ENCODE measurements around the gene ZNF81. TPM values are rescaled to one million over a fixed set of nuclear protein-coding genes. Genes with fewer than 3 reads are reported as not detected.
"Not testable (repeated sequence)": the region's sequence is repeated elsewhere in the genome, so short reads cannot be mapped to it uniquely, and the experiment has no call there.

The ZNF81 gene
- polyA plus RNA-seq, 2 of the 4 experiments (the other 2 are of a cell fraction), result 3.8 to 8.3 TPM

DNA sequence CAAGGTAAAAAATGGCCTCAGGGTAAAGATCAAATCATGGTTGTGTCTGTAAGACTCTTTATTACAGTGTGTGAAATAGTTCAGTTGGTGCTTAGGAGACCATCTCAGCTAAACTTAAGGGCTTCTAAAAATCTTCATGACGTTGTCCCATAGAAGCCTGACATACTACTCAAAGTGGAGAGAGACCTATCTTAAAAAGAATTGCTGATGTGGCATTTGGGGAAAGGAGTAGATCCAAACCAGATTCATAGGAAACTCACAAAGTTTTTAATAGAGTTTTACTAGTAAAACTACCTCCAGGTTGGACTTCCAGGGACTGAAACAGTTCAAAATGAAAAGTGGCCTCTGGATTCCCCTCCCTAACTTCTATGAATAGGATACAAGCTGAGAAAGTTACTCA is 81.6 kb downstream of the ZNF81 start:
- Histone ChIP-seq H3K27ac (no peak overlapping the region), H3K9me3 (peaks cover 48% of the 10 kb centered on the region), H3K4me1 (no peaks in the 10 kb centered on the region), H3K4me2 (no peak overlapping the region), H3K4me3 (no peak overlapping the region)
- peak; percentile 41 for TF ChIP-seq MAFK (IDR thresholded peaks at IDR 0.05; ENCODE audit: partially characterized antibody)
- TF ChIP-seq ESRRA (IDR thresholded peaks at IDR 0.05; ENCODE audit: borderline replicate concordance, low read length), result no peak
- no peak for TF ChIP-seq HOXB13 (CRISPR knock-in tag; IDR thresholded peaks at IDR 0.05; ENCODE audit: low read depth)
- TF ChIP-seq HEYL (CRISPR knock-in tag; IDR thresholded peaks at IDR 0.05), result no peak
- POLR2A ChIA-PET, result no interaction called here
- no peak for FAIRE-seq
- 84% methylated on average over 1 of the region's 1 CpG for WGBS (ENCODE audit: missing lambda C conversion rate)
- ATAC-seq, result no peak
- CTCF ChIA-PET, result no interaction called here
- DNase-seq (ENCODE audit: low read depth in 1 of 2, low spot score in 1 of 2), result no peak

DNA sequence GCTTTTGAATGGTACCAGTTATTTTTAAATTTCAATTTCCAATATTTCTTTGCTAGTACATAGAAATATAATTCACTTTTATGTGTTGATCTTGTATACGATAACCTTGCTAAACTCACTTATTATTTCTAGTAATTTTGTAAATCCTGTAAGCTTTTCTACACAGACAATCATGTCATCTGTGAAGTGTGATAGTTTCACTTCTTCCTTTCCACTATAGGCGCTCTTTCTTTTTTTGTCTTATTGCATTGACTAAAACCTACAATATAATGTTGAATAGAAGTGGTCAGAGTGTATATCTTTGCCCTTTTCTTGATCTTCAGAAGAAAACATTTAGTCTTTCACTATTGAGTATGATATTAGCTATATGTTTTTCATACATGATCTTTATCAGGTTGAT is 90.5 kb downstream of the ZNF81 start:
- Histone ChIP-seq H3K4me2 (no peak overlapping the region), H3K9me3 (peaks cover 2% of the 10 kb centered on the region; the same call in 1 of the 3 replicates), H3K27ac (no peak overlapping the region), H3K4me3 (no peak overlapping the region), H3K4me1 (no peaks in the 10 kb centered on the region)
- DNase-seq (ENCODE audit: low read depth in 1 of 2, low spot score in 1 of 2), result no peak
- ATAC-seq, result no peak
- ChIA-PET POLR2A (no interaction called here), CTCF (no interaction called here)
- TF ChIP-seq CHD2 (IDR thresholded peaks at IDR 0.05; ENCODE audit: low read length, partially characterized antibody) (no peak), HDAC2 (IDR thresholded peaks at IDR 0.05) (no peak), NPAS2 (CRISPR knock-in tag; IDR thresholded peaks at IDR 0.05; ENCODE audit: borderline replicate concordance) (no peak), RAD21 (conservative IDR thresholded peaks at IDR 0.05 in 1 of 2, IDR thresholded peaks at IDR 0.05 in 1 of 2) (no peak), MAZ (IDR thresholded peaks at IDR 0.05; ENCODE audit: borderline replicate concordance, low read depth, low read length) (no peak), SREBF2 (IDR thresholded peaks at IDR 0.05) (no peak), CBX8 (IDR thresholded peaks at IDR 0.05) (no peak), GATA3 (IDR thresholded peaks at IDR 0.05; ENCODE audit: borderline replicate concordance) (no peak), RARB (CRISPR knock-in tag; IDR thresholded peaks at IDR 0.05) (no peak), TFCP2L1 (CRISPR knock-in tag; IDR thresholded peaks at IDR 0.05) (no peak)
- TF ChIP-seq, protein P1, sequence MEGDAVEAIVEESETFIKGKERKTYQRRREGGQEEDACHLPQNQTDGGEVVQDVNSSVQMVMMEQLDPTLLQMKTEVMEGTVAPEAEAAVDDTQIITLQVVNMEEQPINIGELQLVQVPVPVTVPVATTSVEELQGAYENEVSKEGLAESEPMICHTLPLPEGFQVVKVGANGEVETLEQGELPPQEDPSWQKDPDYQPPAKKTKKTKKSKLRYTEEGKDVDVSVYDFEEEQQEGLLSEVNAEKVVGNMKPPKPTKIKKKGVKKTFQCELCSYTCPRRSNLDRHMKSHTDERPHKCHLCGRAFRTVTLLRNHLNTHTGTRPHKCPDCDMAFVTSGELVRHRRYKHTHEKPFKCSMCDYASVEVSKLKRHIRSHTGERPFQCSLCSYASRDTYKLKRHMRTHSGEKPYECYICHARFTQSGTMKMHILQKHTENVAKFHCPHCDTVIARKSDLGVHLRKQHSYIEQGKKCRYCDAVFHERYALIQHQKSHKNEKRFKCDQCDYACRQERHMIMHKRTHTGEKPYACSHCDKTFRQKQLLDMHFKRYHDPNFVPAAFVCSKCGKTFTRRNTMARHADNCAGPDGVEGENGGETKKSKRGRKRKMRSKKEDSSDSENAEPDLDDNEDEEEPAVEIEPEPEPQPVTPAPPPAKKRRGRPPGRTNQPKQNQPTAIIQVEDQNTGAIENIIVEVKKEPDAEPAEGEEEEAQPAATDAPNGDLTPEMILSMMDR (IDR thresholded peaks at IDR 0.05), result no peak
- FAIRE-seq, result peak; percentile 90
- WGBS (ENCODE audit: missing lambda C conversion rate), result 49% methylated on average over 2 of the region's 2 CpGs

DNA sequence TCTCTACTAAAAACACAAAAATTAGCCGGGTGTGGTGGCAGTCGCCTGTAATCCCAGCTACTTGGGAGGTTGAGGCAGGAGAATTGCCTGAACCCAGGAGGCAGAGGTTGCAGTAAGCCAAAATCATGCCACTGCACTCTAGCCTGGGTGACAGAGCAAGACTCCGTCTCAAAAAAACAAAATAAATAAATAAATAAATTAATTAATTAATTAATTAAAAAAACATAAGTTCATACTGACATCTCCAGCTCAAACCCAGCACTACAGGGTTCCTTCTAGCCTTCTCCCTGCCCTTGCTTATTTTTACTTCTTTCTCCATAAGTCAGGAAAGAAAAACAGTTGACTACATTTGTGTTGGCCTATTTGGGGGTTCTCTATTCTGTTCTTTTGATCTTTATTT is 95.3 kb downstream of the ZNF81 start:
- DNase-seq (ENCODE audit: low read depth in 1 of 2, low spot score in 1 of 2); H3K4me1 ChIP-seq; H3K4me2 ChIP-seq; H3K4me3 ChIP-seq; H3K27ac ChIP-seq; CTCF ChIA-PET; POLR2A ChIA-PET; FAIRE-seq; ATAC-seq; H3K9me3 ChIP-seq: not testable (repeated sequence)
- WGBS (ENCODE audit: missing lambda C conversion rate), result 39% methylated on average over 2 of the region's 3 CpGs
- TF ChIP-seq ZC3H11A (IDR thresholded peaks at IDR 0.05), result peak; percentile 18; the same call in 1 of the 2 replicates

DNA sequence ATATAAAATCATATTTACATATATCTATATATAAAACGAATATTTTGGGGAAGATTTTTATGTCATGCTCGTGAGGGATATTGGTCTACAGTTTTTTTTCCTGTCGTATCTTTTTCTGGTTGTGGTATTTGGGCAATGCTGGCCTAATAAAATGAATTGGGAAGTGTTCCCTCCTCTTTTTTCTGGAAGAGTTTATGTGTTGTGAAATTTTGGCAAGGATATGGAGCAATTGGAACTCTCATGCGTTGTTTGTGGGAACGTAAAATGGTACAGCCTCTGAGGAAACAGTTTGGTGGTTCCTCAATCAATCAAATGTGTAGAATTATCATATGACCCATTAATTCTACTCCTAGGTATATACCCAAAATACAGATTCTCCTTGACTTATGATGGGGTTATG is 97.2 kb downstream of the ZNF81 start:
- Histone ChIP-seq H3K9me3 (peaks cover 2% of the 10 kb centered on the region; the same call in 1 of the 3 replicates), H3K27ac (no peak overlapping the region), H3K4me2 (no peak overlapping the region), H3K4me3 (no peak overlapping the region), H3K4me1 (no peaks in the 10 kb centered on the region)
- ChIA-PET CTCF (no interaction called here), POLR2A (no interaction called here)
- TF ChIP-seq HOXA7 (CRISPR knock-in tag; IDR thresholded peaks at IDR 0.05) (no peak), TP53 (CRISPR knock-in tag; IDR thresholded peaks at IDR 0.05) (no peak), HDAC2 (IDR thresholded peaks at IDR 0.05) (no peak), NFE2L2 (conservative IDR thresholded peaks at IDR 0.05; ENCODE audit: low read length) (no peak), RFX5 (IDR thresholded peaks at IDR 0.05) (no peak), KDM5A (IDR thresholded peaks at IDR 0.05) (no peak), BHLHE40 (IDR thresholded peaks at IDR 0.05; ENCODE audit: low read depth, low read length) (no peak), RARB (CRISPR knock-in tag; IDR thresholded peaks at IDR 0.05) (no peak), TFCP2L1 (CRISPR knock-in tag; IDR thresholded peaks at IDR 0.05) (no peak), SMC3 (IDR thresholded peaks at IDR 0.05) (no peak), ZFP36 (IDR thresholded peaks at IDR 0.05; ENCODE audit: borderline replicate concordance, partially characterized antibody) (no peak)
- TF ChIP-seq, protein P2, sequence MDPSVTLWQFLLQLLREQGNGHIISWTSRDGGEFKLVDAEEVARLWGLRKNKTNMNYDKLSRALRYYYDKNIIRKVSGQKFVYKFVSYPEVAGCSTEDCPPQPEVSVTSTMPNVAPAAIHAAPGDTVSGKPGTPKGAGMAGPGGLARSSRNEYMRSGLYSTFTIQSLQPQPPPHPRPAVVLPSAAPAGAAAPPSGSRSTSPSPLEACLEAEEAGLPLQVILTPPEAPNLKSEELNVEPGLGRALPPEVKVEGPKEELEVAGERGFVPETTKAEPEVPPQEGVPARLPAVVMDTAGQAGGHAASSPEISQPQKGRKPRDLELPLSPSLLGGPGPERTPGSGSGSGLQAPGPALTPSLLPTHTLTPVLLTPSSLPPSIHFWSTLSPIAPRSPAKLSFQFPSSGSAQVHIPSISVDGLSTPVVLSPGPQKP (IDR thresholded peaks at IDR 0.05; ENCODE audit: low read depth, low read length), result no peak
- TF ChIP-seq, protein P3, sequence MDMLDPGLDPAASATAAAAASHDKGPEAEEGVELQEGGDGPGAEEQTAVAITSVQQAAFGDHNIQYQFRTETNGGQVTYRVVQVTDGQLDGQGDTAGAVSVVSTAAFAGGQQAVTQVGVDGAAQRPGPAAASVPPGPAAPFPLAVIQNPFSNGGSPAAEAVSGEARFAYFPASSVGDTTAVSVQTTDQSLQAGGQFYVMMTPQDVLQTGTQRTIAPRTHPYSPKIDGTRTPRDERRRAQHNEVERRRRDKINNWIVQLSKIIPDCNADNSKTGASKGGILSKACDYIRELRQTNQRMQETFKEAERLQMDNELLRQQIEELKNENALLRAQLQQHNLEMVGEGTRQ (IDR thresholded peaks at IDR 0.05), result no peak
- TF ChIP-seq, protein P4, sequence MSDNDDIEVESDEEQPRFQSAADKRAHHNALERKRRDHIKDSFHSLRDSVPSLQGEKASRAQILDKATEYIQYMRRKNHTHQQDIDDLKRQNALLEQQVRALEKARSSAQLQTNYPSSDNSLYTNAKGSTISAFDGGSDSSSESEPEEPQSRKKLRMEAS (IDR thresholded peaks at IDR 0.05), result no peak
- TF ChIP-seq, protein P5, sequence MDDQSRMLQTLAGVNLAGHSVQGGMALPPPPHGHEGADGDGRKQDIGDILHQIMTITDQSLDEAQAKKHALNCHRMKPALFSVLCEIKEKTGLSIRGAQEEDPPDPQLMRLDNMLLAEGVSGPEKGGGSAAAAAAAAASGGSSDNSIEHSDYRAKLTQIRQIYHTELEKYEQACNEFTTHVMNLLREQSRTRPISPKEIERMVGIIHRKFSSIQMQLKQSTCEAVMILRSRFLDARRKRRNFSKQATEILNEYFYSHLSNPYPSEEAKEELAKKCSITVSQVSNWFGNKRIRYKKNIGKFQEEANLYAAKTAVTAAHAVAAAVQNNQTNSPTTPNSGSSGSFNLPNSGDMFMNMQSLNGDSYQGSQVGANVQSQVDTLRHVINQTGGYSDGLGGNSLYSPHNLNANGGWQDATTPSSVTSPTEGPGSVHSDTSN (IDR thresholded peaks at IDR 0.05), result no peak
- ATAC-seq, result no peak
- FAIRE-seq, result no peak
- no peak for DNase-seq (ENCODE audit: low read depth in 1 of 2, low spot score in 1 of 2)
- 34% methylated on average over 5 of the region's 5 CpGs for WGBS (ENCODE audit: missing lambda C conversion rate)

All from A549 (cell line).